ENCODE results near the gene SLC35G3.

DNA sequence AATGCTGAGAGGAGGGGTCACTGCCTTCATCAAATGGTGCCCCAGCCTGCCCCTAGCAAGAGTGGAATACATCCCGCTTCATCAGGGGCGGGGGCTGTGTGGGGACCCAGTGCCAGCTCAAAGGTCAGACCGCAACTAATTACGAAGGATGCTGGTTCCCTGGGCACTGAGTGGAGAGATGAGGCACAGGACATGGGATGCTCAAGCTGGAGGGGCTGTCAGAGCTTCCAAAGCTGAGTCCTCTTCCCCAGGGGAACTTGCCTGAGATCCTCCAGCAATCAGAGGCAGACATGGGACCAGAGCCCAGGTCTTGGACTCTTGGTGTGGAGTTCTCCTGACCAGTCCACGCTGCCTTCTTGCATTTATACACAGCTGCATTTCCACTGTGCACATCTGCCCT is 27.7 kb downstream of the SLC35G3 start:
- no peak for TF ChIP-seq POLR2A (IDR thresholded peaks at IDR 0.05)
- TF ChIP-seq, protein P1, sequence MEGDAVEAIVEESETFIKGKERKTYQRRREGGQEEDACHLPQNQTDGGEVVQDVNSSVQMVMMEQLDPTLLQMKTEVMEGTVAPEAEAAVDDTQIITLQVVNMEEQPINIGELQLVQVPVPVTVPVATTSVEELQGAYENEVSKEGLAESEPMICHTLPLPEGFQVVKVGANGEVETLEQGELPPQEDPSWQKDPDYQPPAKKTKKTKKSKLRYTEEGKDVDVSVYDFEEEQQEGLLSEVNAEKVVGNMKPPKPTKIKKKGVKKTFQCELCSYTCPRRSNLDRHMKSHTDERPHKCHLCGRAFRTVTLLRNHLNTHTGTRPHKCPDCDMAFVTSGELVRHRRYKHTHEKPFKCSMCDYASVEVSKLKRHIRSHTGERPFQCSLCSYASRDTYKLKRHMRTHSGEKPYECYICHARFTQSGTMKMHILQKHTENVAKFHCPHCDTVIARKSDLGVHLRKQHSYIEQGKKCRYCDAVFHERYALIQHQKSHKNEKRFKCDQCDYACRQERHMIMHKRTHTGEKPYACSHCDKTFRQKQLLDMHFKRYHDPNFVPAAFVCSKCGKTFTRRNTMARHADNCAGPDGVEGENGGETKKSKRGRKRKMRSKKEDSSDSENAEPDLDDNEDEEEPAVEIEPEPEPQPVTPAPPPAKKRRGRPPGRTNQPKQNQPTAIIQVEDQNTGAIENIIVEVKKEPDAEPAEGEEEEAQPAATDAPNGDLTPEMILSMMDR (IDR thresholded peaks at IDR 0.05): no peak
